Ishikawa (cell line): ENCODE data around the gene EDN2.

Experiments used
- CEBPB ChIP-seq: IDR thresholded peaks from 2 replicates; pipeline ENCODE4 v1.6.1; 2012
- CREB1 ChIP-seq: IDR thresholded peaks from 2 replicates; pipeline ENCODE4 v1.6.1; 2012; ENCODE audit warnings: low read depth
- EGR1 ChIP-seq: IDR thresholded peaks from 2 replicates; pipeline ENCODE4 v1.6.1; 2012
- EP300 ChIP-seq: IDR thresholded peaks from 2 replicates; pipeline ENCODE4 v1.6.1; 2012; ENCODE audit warnings: borderline replicate concordance
- FOXM1 ChIP-seq: IDR thresholded peaks from 2 replicates; pipeline ENCODE4 v1.6.1; 2012; ENCODE audit warnings: low read depth, borderline replicate concordance
- MAX ChIP-seq: IDR thresholded peaks from 2 replicates; pipeline ENCODE4 v1.6.1; 2012
- NFIC ChIP-seq: IDR thresholded peaks from 2 replicates; pipeline ENCODE4 v1.6.1; 2012
- RAD21 ChIP-seq: IDR thresholded peaks from 2 replicates; pipeline ENCODE4 v1.6.1; 2012; ENCODE audit warnings: low read depth
- REST ChIP-seq: IDR thresholded peaks from 2 replicates; pipeline ENCODE4 v1.6.1; 2012; ENCODE audit warnings: low read depth, mild to moderate bottlenecking
- TAF1 ChIP-seq: IDR thresholded peaks from 2 replicates; pipeline ENCODE4 v1.6.1; 2012; ENCODE audit warnings: low read depth, mild to moderate bottlenecking
- TCF12 ChIP-seq: IDR thresholded peaks from 2 replicates; pipeline ENCODE4 v1.6.1; 2012; ENCODE audit warnings: low read depth
- TEAD4 ChIP-seq: IDR thresholded peaks from 2 replicates; pipeline ENCODE4 v1.6.1; 2012
- USF1 ChIP-seq: IDR thresholded peaks from 2 replicates; pipeline ENCODE4 v1.6.1; 2012
- YY1 ChIP-seq: IDR thresholded peaks from 2 replicates; pipeline ENCODE4 v1.6.1; 2012; ENCODE audit warnings: low read depth
- ZBTB7A ChIP-seq: IDR thresholded peaks from 2 replicates; pipeline ENCODE4 v1.6.1; 2012; ENCODE audit warnings: low read depth

Gene EDN2

GRCh38 chr1:41530411-41530810, 45.9 kb upstream of the EDN2 start:
- TF ChIP-seq TCF12 = no peak

GRCh38 chr1:41529621-41530395, 45.3 kb upstream of the EDN2 start:
- peak; percentile 42; the same call in 1 of the 2 replicates for TF ChIP-seq RAD21
- no peak for TF ChIP-seq CEBPB
- no peak for TF ChIP-seq REST

GRCh38 chr1:41528726-41529605, 44.5 kb upstream of the EDN2 start:
- TF ChIP-seq MAX (no peak), CREB1 (no peak), TAF1 (no peak), REST (no peak), TEAD4 (no peak), YY1 (no peak), FOXM1 (no peak), NFIC (no peak), TCF12 (no peak), EP300 (no peak), RAD21 (no peak), ZBTB7A (no peak), USF1 (no peak), EGR1 (no peak), CEBPB (no peak)

GRCh38 chr1:41528106-41528505, 43.6 kb upstream of the EDN2 start:
- TF ChIP-seq FOXM1 (no peak), TAF1 (no peak), MAX (no peak), EGR1 (no peak), ZBTB7A (no peak), RAD21 (no peak), TEAD4 (no peak), YY1 (no peak), REST (no peak), CEBPB (no peak), NFIC (no peak), TCF12 (no peak), USF1 (no peak), EP300 (no peak), CREB1 (no peak)
